ENCODE results near the gene KRT4.
"Not testable (repeated sequence)": the region's sequence is repeated elsewhere in the genome, so short reads cannot be mapped to it uniquely, and the experiment has no call there.

Gene KRT4

GRCh38 chr12:52771088-52771487 lies 42.8 kb downstream of the KRT4 start:
- FAIRE-seq = no peak

- no peak for FAIRE-seq
Observed at GRCh38 chr12:52769946-52770345, 44.0 kb downstream of the KRT4 start.

GRCh38 chr12:52769354-52769753 lies 44.6 kb downstream of the KRT4 start:
- FAIRE-seq = no peak

- FAIRE-seq = no peak
Observed at GRCh38 chr12:52768479-52769200, 45.3 kb downstream of the KRT4 start.

- no peak for FAIRE-seq
Observed at GRCh38 chr12:52767427-52767826, 46.5 kb downstream of the KRT4 start.

- no peak for FAIRE-seq
Observed at GRCh38 chr12:52767020-52767379, 46.9 kb downstream of the KRT4 start.

GRCh38 chr12:52766351-52767019 lies 47.4 kb downstream of the KRT4 start:
- FAIRE-seq = no peak

- FAIRE-seq = no peak
Observed at GRCh38 chr12:52765702-52766101, 48.2 kb downstream of the KRT4 start.

GRCh38 chr12:52763991-52764390 lies 49.9 kb downstream of the KRT4 start:
- no peak for FAIRE-seq

GRCh38 chr12:52763036-52763659 lies 50.8 kb downstream of the KRT4 start:
- no peak for FAIRE-seq

- FAIRE-seq = no peak
Observed at GRCh38 chr12:52761802-52762201, 52.1 kb downstream of the KRT4 start.

GRCh38 chr12:52761218-52761617 lies 52.7 kb downstream of the KRT4 start:
- FAIRE-seq = not testable (repeated sequence)

- no peak for FAIRE-seq
Observed at GRCh38 chr12:52760623-52761022, 53.3 kb downstream of the KRT4 start.

- no peak for FAIRE-seq
Observed at GRCh38 chr12:52759695-52760094, 54.2 kb downstream of the KRT4 start.

- FAIRE-seq = no peak
Observed at GRCh38 chr12:52759218-52759617, 54.7 kb downstream of the KRT4 start.

GRCh38 chr12:52757449-52758176 lies 56.3 kb downstream of the KRT4 start:
- no peak for FAIRE-seq

Data from A204.1 (cell line).